ENCODE results near the gene PKP3. TPM values are rescaled to one million over a fixed set of nuclear protein-coding genes. Genes with fewer than 3 reads are reported as not detected.

The PKP3 gene
- total RNA-seq, 1 donor from 2014 or later, result 65.7 TPM

GRCh38 chr11:371716-372590 is 22.1 kb upstream of the PKP3 start:
- no peak for DNase-seq (ENCODE audit: low spot score in 2 of 2, unreplicated experiment in 2 of 2)

GRCh38 chr11:372809-373715 is 20.9 kb upstream of the PKP3 start:
- Mint-ChIP-seq H3K27me3 (ENCODE audit: low read depth) (no peaks in the 10 kb centered on the region), H3K4me3 (no peak overlapping the region), H3K27ac (no peak overlapping the region), H3K4me1 (peaks cover 17% of the 10 kb centered on the region), H3K9me3 (no peaks in the 10 kb centered on the region), H3K36me3 (peaks cover 26% of the 10 kb centered on the region)
- DNase-seq (ENCODE audit: low spot score in 2 of 2, unreplicated experiment in 2 of 2), result no peak
- no peak for TF ChIP-seq CTCF (IDR thresholded peaks at IDR 0.05; ENCODE audit: unreplicated experiment)

More at GRCh38 chr11:371716-372590, 22.1 kb upstream of the PKP3 start:
- Mint-ChIP-seq H3K4me3 (peak overlapping the region; percentile 59), H3K36me3 (peaks cover 20% of the 10 kb centered on the region), H3K27me3 (ENCODE audit: low read depth) (peaks cover 4% of the 10 kb centered on the region), H3K4me1 (peaks cover 20% of the 10 kb centered on the region), H3K9me3 (no peaks in the 10 kb centered on the region), H3K27ac (peak overlapping the region; percentile 81)
- no peak for TF ChIP-seq CTCF (IDR thresholded peaks at IDR 0.05; ENCODE audit: unreplicated experiment)

GRCh38 chr11:373716-374551 is 20.1 kb upstream of the PKP3 start:
- DNase-seq (ENCODE audit: low spot score in 2 of 2, unreplicated experiment in 2 of 2), result no peak
- Mint-ChIP-seq H3K27ac (no peak overlapping the region), H3K4me1 (peaks cover 11% of the 10 kb centered on the region)

GRCh38 chr11:375065-376025 is 18.7 kb upstream of the PKP3 start:
- Mint-ChIP-seq H3K9me3 (no peaks in the 10 kb centered on the region), H3K36me3 (peaks cover 36% of the 10 kb centered on the region), H3K4me3 (no peak overlapping the region), H3K27me3 (ENCODE audit: low read depth) (no peaks in the 10 kb centered on the region), H3K4me1 (peaks cover 9% of the 10 kb centered on the region), H3K27ac (no peak overlapping the region)
- no peak for TF ChIP-seq CTCF (IDR thresholded peaks at IDR 0.05; ENCODE audit: unreplicated experiment)
- DNase-seq (ENCODE audit: low spot score in 2 of 2, unreplicated experiment in 2 of 2), result no peak

More at GRCh38 chr11:373716-374551, 20.1 kb upstream of the PKP3 start:
- H3K9me3 Mint-ChIP-seq, result no peaks in the 10 kb centered on the region
- H3K27me3 Mint-ChIP-seq (ENCODE audit: low read depth), result no peaks in the 10 kb centered on the region
- no peak overlapping the region for H3K4me3 Mint-ChIP-seq
- no peak for TF ChIP-seq CTCF (IDR thresholded peaks at IDR 0.05; ENCODE audit: unreplicated experiment)
- peaks cover 35% of the 10 kb centered on the region for H3K36me3 Mint-ChIP-seq

Measured in mesothelial cell of epicardium (in vitro differentiated cells).